CD4-positive, alpha-beta T cell treated with Interleukin-6 at 100 ng/mL for 8 hours (primary cell): ENCODE data around the gene PHOSPHO1.
"Not testable (repeated sequence)": the region's sequence is repeated elsewhere in the genome, so short reads cannot be mapped to it uniquely, and the experiment has no call there.

Experiments used
- DNase-seq: peaks from one replicate; pipeline ENCODE4 v3.0.0-alpha.2; 2020; ENCODE audit warnings: mixed read lengths, low spot score

The PHOSPHO1 gene

DNA sequence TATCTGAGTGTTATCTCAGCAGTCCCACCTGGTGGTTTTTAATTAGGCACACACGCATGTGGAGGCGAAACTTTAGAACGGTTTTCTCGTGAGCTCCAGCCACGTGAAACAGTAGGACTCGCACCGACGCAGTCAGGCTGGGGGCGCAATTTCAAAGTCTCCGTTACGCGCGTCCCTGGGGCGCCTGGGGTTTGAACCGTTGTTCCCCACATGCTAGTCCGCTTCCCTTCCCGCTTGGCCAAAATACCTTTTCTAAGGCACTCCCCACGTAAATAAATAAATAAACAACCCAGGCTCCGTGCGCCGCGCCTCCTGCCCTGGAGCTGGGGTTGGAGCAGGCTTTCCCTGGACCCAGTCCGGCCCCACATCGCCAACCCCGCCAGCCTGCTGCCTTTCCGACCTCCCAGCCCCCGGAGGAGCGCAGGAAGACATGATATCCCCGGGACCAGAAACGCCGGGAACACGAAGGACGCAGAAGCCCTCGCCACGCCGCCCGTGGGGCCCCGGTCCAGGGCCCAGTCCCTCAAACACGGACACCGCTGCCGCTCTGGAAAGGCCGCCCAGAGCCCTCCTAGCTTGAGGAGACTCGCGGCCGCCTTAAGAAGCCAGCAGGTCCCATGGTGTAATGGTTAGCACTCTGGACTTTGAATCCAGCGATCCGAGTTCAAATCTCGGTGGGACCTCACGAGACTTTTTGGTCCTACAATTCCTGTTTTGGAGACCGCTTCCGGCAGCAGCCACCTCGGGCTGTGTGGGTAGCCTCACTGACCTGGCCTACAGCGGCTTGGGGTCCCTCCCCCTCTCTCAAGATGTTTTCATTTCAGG is 38.5 kb downstream of the PHOSPHO1 start:
- peak; percentile 84 for DNase-seq

DNA sequence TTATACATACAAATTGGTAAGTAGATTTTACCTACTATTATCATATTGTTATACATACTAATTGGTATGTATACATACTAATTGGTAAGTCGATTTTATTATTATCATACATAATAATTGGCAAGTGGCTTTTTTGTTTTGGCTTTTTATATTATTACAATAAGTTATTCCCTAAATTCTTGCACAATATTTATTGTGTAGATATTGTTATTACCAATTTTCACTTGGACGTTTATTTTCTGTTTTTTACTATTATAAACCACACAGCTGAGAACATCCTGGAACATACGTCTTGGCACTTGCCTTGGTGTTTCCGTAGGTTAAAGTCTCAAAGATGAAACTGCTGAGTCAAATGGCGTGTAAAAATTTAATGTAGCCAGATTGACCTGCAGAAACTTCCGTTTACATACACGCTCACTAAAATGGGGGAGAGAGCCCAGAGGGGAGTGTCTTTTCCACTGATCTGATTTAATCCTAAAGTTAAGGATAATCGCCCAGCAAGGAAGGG is 39.1 kb downstream of the PHOSPHO1 start:
- no peak for DNase-seq

DNA sequence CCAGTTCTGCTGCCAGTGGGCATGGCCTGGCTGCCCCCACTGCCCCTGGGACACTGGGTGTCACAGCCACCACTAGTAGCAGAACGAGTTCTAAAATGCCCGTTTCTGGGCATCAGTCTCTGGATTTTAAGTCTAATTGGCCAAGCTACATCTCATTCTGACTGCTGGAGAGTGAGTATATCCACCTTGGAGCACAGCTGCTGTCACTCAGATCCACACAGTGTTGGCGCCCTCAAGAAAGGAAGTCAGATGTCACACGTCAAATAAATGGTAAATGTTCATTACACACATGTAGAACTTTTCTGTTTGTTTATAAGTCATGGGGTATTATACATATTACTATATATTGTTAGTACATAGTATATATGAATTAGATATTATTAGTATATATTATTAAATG is 39.7 kb downstream of the PHOSPHO1 start:
- DNase-seq = no peak

DNA sequence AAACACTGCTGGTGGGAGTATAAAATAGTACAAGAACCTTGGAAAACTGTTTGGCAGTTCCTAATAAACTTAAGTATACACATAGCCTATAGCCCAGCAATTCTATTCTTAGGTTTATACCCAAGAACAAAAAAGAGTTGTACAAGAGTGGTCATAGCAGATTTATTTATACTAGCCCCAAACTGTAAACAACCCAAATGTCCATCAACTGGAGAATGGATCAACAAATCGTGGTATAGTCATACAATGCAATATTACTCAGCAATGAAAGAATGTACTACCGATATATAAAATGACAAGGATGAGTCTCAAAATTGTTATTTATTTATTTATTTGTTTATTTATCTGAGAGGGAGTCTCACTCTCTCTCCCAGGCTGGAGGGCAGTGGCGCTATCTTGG is 43.3 kb downstream of the PHOSPHO1 start:
- DNase-seq = no peak

DNA sequence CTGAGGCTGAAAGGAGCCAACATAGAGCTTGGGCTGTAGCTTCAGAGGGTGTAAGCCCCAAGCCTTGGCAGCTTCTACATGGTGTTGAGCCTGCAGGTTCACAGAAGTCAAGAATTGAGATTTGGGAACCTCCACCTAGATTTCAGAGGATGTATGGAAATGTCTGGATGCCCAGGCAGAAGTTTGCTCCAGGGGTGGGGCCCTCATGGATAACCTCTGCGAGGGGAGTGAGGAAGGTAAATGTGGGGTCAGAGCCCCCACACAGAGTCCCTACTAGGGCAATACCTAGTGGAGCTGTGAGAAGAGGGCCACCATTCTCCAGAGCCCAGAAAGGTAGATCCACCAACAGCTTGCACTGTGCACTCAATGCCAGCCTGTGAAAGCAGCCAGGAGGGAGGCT is 45.2 kb downstream of the PHOSPHO1 start:
- DNase-seq = not testable (repeated sequence)

DNA sequence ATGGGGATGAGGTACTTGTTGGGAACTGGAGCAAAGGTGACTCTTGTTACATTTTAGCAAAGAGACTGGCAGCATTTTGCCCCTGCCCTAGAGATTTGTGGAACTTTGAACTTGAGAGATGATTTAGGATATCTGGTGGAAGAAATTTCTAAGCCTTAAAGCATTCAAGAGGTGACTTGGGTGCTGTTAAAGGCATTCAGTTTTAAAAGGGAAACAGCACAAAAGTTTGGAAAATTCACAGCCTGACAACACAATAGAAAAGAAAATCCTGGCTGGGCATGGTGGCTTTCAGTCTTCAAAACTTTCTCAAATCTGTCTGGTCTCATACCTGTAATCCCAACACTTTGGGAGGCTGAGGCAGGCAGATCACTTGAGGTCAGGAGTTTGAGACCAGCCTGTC is 46.1 kb downstream of the PHOSPHO1 start:
- not testable (repeated sequence) for DNase-seq

DNA sequence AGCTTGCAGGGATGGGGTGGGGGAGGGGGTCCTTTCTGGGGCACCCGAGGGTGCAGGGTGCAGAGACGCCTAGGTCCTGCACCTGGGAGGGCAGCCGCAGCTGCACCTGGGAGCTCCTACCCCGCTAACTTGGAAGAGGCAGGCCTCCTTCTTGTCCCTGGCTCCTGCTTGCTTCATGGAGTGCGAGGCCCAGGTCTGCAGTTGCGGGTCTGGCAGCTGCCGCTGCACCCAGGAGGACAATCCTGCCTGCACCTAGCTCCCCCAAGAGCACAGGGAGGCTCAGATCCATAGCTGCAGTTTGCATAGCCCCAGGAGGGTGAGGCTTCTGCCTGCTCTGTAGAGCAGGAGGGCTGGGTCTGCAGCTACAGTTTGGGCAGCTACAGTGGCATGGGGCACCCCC is 46.8 kb downstream of the PHOSPHO1 start:
- no peak for DNase-seq

DNA sequence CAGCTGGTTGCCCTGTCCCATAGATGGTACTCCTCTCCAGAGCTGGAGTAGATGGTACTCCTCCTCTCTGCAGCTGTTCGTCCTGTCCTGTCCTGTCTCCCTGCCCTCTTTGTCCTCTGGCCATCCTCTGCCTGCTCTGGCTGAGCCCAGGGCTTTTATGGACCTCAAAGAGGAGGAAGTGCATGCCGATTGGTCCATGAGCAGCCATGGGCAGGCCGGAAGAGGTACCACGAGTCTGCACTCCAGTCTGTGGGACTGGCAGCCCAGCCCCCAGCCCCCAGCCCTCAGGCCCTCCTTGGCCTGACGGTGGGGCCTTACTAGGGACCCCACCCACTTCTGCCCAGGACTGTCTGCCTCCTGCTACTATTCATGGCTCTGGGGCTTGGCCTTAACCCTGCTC is 47.2 kb downstream of the PHOSPHO1 start:
- DNase-seq = no peak

DNA sequence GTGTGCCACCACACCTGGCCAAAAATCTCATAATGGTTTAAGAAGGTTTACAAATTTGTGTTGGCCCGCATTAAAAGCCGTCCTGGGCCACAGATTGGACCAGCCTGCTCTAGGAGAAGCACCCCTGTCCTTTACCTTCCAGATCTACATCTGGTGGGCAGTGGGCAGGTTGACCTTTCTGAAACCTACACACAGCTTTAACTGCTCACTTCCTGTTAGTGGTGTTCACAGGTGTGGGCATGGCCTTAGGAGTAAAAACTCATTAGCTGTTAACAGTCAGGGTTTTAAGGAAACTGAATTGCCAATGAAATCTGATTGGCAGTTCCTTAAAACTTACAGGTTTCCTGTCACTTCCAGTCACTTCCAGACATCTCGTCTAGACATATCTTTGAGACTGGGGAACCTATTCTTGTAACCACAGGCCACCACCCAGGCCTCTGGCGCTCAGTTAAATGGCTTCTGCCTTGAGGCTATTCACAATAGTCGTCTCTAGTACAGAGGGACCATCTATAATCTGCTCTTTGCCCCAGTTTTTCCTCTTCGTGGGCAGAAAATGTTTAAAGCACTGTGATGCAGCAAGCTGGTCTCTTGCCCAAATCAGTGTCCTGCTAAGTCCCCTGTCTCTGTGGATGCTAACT is 49.5 kb downstream of the PHOSPHO1 start:
- no peak for DNase-seq

DNA sequence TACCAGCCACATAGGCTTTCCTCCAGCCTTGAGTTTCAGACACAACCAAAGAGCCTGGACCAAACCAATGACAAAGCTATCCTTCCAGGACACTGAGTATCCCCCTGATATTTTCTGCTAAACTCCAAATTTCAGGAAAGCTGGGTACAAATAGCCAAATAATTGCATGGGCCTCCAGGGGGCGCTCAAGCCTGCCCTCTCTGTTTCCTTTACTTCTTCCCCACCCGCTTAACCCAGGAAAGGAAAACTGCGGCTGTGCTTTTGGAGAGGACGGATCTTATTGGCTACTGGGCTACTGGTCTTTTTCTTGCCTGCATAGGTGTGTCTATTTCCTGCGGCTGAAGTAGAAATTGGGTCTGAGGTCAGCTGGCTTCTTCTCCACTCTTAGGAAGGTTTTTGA is 50.3 kb downstream of the PHOSPHO1 start:
- peak; percentile 60 for DNase-seq

DNA sequence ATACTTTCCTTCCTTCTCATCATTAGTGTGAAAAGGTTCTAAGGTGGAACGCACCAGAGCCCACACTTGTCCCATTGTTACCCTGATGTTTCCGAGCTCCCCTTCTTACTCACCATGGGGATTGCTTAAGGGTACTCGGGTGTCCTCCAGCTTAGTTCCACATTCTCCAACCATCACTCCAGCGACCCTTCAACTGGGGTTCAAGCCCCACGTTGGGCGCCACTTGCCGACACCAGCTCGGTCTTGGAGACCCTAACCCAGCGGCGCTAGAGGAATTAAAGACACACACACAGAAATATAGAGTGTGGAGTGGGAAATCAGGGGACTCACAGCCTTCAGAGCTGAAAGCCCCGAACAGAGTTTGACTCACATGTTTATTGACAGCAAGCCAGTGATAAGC is 54.6 kb downstream of the PHOSPHO1 start:
- DNase-seq = not testable (repeated sequence)
